GM18511 (cell line): ENCODE data around the gene PSMB7.

Source experiments
- ATAC-seq: cut with Tn5 transposase; IDR thresholded peaks from one replicate; pipeline ENCODE4 v1.9.1; 2021; ENCODE audit warnings: mild to moderate bottlenecking, moderate library complexity; ENCODE audit not compliant: unreplicated experiment

PSMB7 gene

GRCh38 chr9:124415102-124415851 lies at the start of gene PSMB7:
Gene PSMB7 (minus strand): TSS chr9:124415442. CDS start chr9:124415425, 17 bp downstream.
- ATAC-seq = peak; percentile 95

DNA sequence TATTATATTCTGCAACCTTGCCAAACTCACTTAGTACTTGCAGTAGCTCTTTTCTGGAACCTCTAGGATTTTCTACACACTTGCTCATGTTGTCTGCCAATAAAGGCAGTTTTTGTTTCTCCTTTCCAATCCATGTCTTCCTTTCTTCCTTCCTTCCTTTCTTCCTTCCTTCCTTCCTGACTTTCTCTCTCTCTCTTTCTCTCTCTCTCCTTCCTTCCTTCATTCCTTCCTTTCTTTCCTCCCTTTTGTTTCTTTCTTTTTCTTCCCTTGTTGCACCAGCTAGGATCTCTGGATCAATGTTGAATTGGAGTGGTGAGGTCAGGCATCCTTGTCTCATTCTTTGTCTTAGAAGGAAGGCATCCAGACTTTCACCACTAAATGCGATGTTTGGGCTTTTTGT lies 47.5 kb upstream of the PSMB7 start:
- no peak for ATAC-seq

GRCh38 chr9:124458441-124458840 lies 43.2 kb upstream of the PSMB7 start:
- ATAC-seq = no peak

- ATAC-seq = no peak
Observed at GRCh38 chr9:124457887-124458431, 42.7 kb upstream of the PSMB7 start.

- no peak for ATAC-seq
Observed at GRCh38 chr9:124457079-124457886, 42.0 kb upstream of the PSMB7 start.

- ATAC-seq = no peak
Observed at GRCh38 chr9:124456341-124457078, 41.3 kb upstream of the PSMB7 start.

DNA sequence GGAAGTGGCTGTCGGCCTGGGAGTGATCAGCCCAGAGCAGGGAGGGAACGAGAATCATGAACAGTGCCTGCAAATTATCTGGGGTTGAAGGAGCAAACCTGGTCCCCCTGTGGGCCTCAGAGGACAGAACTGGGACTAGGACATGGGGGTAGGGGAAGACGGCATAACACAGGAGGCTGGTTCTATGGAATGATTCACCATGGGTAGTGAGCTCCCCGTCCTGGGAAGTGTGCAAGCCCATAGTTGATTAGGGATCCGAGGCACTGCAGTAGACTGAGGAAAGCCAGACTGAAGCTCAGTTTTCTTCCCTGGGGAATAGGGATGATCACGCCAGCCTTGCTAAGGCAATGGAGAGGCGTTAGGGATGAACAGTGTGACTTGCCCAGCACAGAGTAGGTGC lies 40.6 kb upstream of the PSMB7 start:
- no peak for ATAC-seq

DNA sequence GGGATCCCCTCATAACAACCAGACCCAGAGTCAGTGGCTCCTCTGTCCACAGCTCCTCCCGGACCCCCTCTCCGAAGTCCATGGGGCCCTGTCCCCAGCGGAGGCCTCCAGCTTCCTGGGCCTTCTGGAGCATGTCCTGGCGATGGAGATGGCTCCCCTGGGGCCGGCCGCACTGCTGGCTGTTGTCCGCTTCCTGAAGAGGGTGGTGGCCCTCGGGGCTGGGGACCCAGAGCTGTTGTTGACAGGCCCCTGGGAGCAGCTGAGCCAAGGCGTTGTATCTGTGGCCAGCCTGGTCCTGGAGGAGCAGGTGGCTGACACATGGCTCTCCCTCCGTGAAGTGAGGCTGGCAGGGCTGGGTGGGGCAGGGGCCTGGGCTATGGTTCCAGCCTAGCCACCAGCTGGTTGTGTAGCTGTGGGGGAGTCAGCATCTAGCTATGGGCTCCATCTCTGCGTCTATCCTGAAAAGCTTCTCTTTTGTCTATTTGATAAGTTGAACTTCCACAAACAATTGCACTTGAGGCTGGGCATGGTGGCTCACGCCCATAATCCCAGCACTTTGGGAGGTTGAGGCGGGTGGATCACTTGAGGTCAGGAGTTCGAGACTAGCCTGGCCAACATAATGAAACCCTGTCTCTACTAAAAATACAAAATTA lies 39.7 kb upstream of the PSMB7 start:
- no peak for ATAC-seq

DNA sequence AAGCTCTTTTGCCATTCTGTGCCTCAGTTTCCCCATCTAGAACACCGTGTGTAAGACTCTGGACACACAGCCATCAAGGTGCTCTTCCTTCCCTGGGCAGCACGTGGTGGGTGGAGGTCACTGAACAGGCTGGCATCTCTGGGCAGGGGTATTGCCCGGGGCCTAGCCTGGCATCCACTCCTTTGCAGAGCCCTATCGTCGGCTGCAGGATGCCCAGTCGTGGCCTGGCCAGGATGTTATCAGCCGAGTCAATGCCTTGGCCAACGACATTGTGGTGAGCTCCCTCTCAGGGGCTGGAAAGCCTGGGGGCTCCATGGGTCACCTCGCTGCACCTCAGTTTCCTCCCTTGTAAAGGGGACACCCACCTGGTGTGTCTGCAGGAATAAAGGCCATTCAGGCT lies 39.1 kb upstream of the PSMB7 start:
- no peak for ATAC-seq

DNA sequence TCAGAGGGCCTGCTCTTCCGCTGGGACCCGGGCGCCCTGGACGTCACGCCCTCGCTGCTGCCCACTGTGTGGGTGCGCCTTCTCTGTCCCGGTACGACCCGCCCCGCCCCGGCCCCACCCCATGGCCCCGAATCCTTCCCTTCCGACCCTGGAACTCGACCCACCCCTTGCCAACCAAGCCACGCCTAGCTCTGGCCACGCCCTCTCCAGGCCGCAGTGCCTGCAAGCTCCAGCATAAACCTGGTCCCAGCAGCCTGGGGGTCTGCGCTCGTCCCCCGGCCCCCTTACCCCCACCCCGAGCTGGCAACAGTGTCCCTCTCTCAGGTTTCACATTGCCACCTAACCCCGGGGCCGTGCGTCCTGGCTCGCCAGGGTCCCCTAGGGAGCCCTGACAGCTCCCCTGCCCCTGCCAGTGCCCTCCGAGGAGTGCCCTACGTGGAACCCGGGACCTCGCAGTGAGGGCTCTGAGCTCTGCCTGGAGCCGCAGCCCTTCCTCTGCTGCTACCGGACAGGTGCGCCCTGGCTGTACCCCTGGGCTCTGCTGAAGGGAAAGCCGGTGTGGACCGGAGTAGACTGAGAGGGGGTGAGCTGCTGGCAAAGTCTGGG lies 38.4 kb upstream of the PSMB7 start:
- ATAC-seq = no peak

DNA sequence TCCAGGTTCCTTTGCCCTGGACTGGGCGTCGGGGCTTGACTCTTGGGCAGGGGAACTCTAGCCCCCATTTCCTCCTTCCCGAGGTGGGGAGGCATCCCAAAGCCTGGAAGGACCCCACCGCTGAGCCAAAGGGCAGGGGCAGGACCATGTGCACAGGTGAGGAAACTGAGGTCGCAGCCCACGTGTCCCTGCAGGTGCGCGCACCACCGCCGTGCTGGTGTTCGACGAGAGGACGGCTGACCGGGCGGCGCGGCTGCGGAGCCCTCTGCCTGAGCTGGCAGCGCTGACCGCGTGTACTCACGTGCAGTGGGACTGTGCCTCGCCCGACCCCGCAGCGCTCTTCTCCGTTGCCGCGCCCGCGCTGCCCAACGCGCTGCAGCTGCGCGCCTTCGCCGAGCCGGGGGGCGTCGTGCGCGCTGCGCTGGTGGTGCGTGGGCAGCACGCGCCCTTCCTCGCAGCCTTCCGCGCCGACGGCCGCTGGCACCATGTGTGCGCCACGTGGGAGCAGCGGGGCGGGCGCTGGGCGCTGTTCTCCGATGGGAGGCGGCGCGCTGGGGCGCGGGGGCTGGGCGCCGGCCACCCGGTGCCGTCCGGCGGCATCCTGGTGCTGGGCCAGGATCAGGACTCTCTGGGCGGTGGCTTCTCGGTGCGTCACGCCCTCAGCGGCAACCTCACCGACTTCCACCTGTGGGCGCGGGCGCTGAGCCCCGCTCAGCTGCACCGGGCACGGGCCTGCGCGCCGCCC lies 37.8 kb upstream of the PSMB7 start:
- no peak for ATAC-seq

GRCh38 chr9:124452326-124452725 lies 37.1 kb upstream of the PSMB7 start:
- ATAC-seq = no peak

DNA sequence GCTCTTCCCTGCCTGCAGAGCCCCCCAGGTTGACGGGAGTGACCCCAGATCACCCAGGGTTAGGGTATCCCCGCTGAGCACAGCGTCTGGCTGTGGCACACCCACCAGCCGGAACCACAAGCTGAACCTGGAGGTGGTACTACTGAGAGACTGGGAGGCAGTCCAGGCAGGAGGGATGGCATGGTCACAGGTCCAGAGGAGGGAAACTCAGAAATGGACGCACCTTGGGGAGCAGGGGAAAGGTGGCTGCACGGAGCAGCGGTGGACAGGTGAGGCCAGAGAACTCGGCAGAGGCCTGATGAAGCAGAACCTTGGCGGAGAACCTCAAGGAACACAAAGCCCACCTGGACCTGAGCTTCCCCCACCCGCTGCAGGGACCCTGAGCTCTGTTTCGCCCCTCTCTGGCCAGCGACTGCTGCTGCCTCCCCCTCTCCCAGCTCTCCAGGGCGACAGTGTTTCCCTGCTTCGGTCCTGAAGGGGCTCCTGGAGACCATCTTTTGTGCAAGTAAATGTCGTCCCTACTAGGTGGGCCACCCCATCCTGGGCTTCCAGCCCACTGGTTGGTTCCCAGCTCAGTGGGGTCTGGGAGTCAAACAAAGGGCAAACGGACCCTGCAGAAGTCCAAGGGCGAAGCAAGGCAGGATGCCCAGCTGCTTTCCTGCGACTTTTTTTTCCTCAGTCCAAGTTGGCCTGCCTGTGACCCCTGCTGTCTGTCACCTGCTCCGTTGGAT lies 35.9 kb upstream of the PSMB7 start:
- no peak for ATAC-seq

DNA sequence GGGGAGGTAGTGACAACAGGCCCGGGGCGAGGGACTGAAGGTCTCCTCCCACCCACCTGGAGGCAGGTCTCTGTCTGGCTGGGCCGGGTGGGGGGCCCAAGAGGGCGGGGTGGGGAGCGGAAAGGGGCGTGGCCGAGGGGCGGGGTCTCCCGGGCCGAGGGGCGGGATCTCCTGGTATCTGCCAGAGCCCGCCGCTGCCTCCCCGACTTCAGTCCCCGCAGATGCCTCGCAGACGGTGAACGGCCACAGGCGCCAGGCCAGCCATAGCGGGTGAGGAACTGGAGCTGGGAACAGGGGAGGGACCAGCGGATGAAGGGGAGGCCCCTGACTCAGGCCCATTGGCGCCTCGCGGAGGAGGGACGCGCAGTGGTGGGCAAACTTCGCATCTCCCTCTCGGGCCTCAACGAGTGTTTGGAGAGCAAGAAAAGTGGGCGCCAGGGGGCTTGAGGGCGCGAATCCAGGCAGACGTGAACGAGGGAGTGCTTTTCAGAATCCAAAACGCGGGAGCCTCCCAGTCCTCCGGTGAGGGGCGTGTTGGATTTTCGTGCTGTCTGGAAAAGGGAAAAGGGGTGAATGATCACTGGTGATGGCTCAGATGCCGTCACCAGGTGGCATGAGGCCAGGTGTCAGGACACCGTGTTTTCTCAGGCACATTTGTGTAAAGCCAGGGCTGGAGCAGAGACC lies 35.1 kb upstream of the PSMB7 start, which contains the start of gene ADGRD2:
Gene ADGRD2, plus strand, starts transcription at position 211 of the 684 bp plus-strand sequence. CDS start 1,216 bp downstream, outside the sequence.
- ATAC-seq = no peak

- no peak for ATAC-seq
Observed at GRCh38 chr9:124449381-124450151, 34.3 kb upstream of the PSMB7 start.

GRCh38 chr9:124448019-124448418 lies 32.8 kb upstream of the PSMB7 start:
- no peak for ATAC-seq

DNA sequence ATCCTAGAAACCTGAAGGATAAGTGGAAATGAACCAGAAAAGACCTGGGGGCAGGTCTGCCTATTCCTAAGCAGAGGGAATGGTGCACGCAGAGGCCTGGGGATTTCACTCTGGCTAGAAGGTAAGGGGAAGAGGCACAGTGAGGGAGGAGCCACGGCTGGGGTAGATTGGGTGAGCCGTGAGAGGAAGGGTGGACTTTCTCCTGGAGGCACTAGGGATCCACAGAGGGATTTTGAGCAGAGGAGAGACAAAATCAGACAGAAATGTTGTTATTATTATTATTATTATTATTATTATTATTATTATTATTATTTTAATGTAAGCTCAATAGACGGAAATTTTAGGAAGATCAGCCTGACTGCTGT lies 32.0 kb upstream of the PSMB7 start:
- no peak for ATAC-seq

DNA sequence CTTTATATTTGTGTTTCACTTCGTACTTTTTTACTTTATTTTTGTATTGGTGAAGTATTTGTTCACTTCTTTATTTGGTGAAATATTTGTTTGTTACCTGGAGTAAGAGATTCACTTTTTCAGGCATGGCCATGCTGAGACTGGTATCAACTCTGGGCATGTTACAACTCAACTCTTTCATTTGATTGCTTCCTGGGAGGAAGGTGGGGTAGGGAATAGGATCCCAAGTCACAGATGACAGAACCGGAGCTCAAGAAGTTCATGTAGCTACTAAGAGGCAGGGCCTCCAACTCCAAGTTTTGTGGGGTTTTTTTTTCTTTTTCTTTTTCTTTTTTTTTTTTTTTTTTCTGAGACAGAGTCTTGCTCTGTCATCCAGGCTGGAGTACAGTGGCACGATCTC lies 28.9 kb upstream of the PSMB7 start:
- no peak for ATAC-seq
